NB4 (cell line): ENCODE data around the gene IBA57.

Experiments used
- POLR2A ChIP-seq: IDR thresholded peaks from 2 replicates; pipeline ENCODE4 v1.6.1; 2011; ENCODE audit warnings: mild to moderate bottlenecking; ENCODE audit not compliant: insufficient read length; ENCODE audit errors: extremely low read depth
- TF ChIP-seq, protein P1 (sequence below): IDR thresholded peaks from 2 replicates; pipeline ENCODE4 v1.6.1; 2011; ENCODE audit warnings: low read depth, low read length

DNA sequence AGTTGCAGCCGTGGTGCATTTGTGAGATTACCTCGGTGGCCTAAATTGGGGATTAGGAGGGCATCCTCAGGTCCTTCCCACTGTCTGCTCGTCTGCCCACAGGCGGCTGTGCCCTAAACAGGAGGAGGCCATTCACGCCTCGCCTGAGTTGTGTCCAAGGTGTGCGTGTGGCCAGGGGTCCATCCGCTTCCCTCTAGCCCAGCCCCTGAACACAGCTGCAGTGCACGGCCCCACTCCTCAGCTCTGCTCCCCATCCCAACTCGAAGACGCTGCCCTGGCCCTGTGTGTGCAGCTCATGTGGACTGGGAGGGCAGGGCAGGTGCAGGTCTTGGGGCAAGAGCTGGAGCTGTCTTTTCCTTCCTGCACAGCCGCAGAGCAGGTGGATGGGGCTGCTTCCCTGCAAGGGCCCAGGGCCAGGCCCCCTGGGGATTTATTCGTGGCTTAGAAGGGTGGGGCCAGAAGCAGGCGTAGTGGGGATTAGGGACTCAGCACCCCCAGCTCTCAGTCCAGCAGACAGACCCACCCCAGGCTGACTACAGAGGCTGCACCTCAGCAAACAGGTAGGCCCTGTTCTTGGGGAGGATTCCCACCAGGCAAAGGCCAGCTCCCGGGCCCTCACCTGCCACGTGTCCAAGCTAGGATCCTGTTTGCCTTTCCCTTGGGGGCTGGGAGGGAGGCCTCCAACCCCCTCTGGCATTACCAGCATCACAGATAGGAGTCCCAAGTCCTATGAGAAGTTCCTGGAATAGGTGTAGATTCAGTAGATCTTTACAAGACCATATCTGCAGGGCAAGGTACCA, 21.2 kb upstream of the IBA57 start:
- no peak for TF ChIP-seq POLR2A
- TF ChIP-seq, protein P1, sequence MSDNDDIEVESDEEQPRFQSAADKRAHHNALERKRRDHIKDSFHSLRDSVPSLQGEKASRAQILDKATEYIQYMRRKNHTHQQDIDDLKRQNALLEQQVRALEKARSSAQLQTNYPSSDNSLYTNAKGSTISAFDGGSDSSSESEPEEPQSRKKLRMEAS, result no peak
